Bronchial epithelial cell (primary cell): ENCODE results near the gene TMEM98. TPM values are rescaled to one million over a fixed set of nuclear protein-coding genes. Genes with fewer than 3 reads are reported as not detected.

Source experiments
- DNase-seq: peaks from one replicate; pipeline ENCODE4 v3.0.0-alpha.2; 2010; ENCODE audit warnings: low read depth
- FAIRE-seq: peaks from 2 replicates; lab custom pipeline; 2011; peaks lifted over from hg19 to GRCh38; lab: Jason Lieb, UNC
- H3K27me3 ChIP-seq: 2 replicates; pipeline ENCODE4 v1.5.1; 2011; ENCODE audit warnings: low read length; ENCODE audit not compliant: control insufficient read depth, insufficient read depth
- H3K36me3 ChIP-seq: 2 replicates; pipeline ENCODE4 v1.5.1; 2011; ENCODE audit warnings: low read length; ENCODE audit not compliant: control insufficient read depth, insufficient read depth
- H3K4me3 ChIP-seq: 2 replicates; pipeline ENCODE4 v1.5.1; 2011; ENCODE audit warnings: mild to moderate bottlenecking, low read depth, low read length, control low read depth
- total RNA-seq: library from RNA; depleted of rRNA; stranded (reverse); fragments of >200 nt; gene quantifications from 2 replicates; pipeline ENCODE4 v1.2.1, GENCODE V29; 2014
- TF ChIP-seq, protein P1 (sequence below): IDR thresholded peaks from 2 replicates; pipeline ENCODE4 v1.5.1; 2011; ENCODE audit warnings: mild to moderate bottlenecking, moderate library complexity, low read length, control low read depth, inconsistent platforms; ENCODE audit not compliant: insufficient read depth, severe bottlenecking

TMEM98 gene
- total RNA-seq, 1 donor from 2014 or later, result 22.4 TPM

DNA sequence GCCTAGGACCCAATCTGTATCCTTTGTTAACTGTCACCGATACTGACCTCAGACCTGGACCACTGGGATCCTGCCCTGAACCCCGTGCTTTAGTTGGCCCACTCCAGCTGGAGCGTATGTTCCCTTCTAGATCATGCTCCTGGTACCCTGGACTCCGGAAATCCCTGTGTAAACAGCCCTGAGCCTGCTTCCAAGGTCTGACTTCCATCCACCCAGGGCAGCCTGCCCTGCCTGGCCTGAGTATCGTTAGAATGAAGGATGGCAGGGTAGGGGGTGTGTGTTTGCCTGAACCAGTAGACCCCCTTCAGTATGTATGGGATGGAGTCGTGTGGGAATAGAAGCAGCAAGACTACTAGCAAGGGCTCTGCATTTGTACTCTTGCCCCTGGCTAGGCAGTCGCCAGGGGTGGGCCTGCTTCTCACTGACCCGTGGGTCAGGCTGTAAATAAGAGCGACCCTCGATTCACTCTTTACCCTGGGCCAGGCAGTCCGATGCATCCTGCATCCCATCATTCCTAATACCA, 691 bp upstream of the TMEM98 start:
- no peak for DNase-seq
- Histone ChIP-seq H3K4me3 (peak overlapping the region; percentile 40), H3K27me3 (no peaks in the 10 kb centered on the region), H3K36me3 (no peaks in the 10 kb centered on the region)
- TF ChIP-seq, protein P1, sequence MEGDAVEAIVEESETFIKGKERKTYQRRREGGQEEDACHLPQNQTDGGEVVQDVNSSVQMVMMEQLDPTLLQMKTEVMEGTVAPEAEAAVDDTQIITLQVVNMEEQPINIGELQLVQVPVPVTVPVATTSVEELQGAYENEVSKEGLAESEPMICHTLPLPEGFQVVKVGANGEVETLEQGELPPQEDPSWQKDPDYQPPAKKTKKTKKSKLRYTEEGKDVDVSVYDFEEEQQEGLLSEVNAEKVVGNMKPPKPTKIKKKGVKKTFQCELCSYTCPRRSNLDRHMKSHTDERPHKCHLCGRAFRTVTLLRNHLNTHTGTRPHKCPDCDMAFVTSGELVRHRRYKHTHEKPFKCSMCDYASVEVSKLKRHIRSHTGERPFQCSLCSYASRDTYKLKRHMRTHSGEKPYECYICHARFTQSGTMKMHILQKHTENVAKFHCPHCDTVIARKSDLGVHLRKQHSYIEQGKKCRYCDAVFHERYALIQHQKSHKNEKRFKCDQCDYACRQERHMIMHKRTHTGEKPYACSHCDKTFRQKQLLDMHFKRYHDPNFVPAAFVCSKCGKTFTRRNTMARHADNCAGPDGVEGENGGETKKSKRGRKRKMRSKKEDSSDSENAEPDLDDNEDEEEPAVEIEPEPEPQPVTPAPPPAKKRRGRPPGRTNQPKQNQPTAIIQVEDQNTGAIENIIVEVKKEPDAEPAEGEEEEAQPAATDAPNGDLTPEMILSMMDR, result no peak
- FAIRE-seq, result no peak

DNA sequence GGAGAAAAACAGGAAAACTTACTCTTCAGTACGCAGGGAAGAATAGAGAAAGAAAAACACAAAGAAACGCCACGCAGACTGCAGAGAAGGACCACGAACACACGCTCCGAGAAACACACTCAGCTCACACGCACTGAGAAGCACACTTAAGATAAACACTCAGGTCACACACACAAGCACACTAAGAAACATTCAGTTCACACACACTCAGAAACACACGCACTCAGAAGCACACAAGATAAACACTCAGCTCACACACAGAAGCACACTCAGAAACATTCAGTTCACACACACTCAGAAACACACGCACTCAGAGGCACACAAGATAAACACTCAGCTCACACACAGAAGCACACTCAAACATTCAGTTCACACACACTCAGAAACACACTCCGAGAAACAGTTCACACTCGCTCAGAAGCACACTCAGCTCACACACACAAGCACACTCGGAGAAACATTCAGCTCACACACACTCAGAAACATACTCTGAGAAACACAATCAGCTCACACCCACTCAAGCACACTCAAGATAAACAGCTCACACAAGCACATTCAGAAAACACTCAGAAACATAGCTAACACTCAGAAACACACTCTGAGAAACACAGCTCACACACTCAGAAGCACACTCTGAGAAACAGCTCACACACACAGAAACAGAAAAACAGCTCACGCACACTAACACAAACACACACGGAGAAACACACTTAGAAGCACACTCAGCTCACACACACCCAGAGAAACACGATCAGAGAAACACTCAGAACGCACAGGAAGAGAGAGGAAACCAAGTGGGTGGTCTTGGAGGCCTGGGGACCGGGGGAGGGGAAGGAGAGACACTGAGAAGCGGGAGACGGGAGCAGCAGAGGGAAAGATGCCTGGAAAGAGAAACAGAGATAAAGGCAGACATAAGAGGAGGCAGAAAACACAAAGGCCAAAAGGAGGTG, 908 bp downstream of the TMEM98 start:
- TF ChIP-seq, protein P1, result no peak
- peak; percentile 73 for FAIRE-seq
- H3K4me3 ChIP-seq, result peak overlapping the region; percentile 40
- H3K36me3 ChIP-seq, result peaks cover under 1% of the 10 kb centered on the region
- DNase-seq, result no peak
- H3K27me3 ChIP-seq, result no peaks in the 10 kb centered on the region

- TF ChIP-seq, protein P1, result no peak
- DNase-seq (no peak), FAIRE-seq (no peak)
- Histone ChIP-seq H3K4me3 (no peak overlapping the region), H3K27me3 (no peaks in the 10 kb centered on the region), H3K36me3 (peaks cover 2% of the 10 kb centered on the region)
Observed at GRCh38 chr17:32929588-32929987, 1.6 kb downstream of the TMEM98 start.

GRCh38 chr17:32930512-32930911, 2.6 kb downstream of the TMEM98 start:
- TF ChIP-seq, protein P1, result no peak
- no peak for FAIRE-seq
- H3K36me3 ChIP-seq, result peaks cover 2% of the 10 kb centered on the region
- no peaks in the 10 kb centered on the region for H3K27me3 ChIP-seq
- H3K4me3 ChIP-seq, result no peak overlapping the region
- no peak for DNase-seq

DNA sequence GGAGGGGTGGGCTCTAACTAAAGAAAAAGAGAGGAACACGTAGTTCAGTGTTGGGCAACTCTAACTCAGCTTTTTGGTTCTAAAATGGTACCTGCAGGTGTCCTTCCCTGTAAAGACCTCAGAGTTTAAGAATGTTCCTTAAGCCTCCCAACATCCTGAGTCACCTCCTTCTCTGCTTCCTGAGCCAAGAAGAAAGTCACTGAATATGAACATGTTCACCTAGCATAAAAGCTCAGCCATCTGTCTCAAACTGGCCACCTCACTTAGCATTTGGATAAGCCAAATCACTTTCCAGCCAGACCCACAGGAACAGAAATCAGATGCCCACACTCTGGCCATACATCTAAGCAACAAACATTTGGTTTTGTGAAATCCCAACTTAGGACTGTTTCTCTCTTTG, 3.7 kb downstream of the TMEM98 start:
- DNase-seq, result peak; percentile 77
- TF ChIP-seq, protein P1, result no peak
- Histone ChIP-seq H3K27me3 (no peaks in the 10 kb centered on the region), H3K4me3 (no peak overlapping the region), H3K36me3 (peaks cover 5% of the 10 kb centered on the region)
- no peak for FAIRE-seq
